Calu3 (cell line): ENCODE results near the gene SMAD2. TPM values are rescaled to one million over a fixed set of nuclear protein-coding genes. Genes with fewer than 3 reads are reported as not detected.

ENCODE experiments used
- BruUV-seq: library from RNA; stranded (reverse); fragments of 400-500 nt; replicated peaks from 2 replicates; lab custom pipeline; 2021; lab: Mats Ljungman, UMichigan
- CTCF ChIA-PET: fragments of 300-600 bp; sonication (Branson Sonifier 250); formaldehyde crosslinking; loops from one replicate; lab custom pipeline; 2022; ENCODE audit warnings: antibody characterized with exemption; lab: Charles Lee
- DNase-seq: peaks from one replicate; pipeline ENCODE4 v3.0.0; 2022
- H3K27ac Mint-ChIP-seq: one replicate; pipeline ENCODE4 v1.8.0; 2022; ENCODE audit warnings: mixed read lengths; ENCODE audit not compliant: unreplicated experiment
- H3K27me3 Mint-ChIP-seq: one replicate; pipeline ENCODE4 v1.8.0; 2022; ENCODE audit warnings: mixed read lengths; ENCODE audit not compliant: unreplicated experiment
- H3K36me3 Mint-ChIP-seq: one replicate; pipeline ENCODE4 v1.8.0; 2022; ENCODE audit warnings: mild to moderate bottlenecking, moderate library complexity, mixed read lengths; ENCODE audit not compliant: insufficient read depth, unreplicated experiment
- H3K4me1 Mint-ChIP-seq: one replicate; pipeline ENCODE4 v1.8.0; 2022; ENCODE audit warnings: mild to moderate bottlenecking, low read depth, mixed read lengths; ENCODE audit not compliant: unreplicated experiment
- H3K4me3 Mint-ChIP-seq: one replicate; pipeline ENCODE4 v1.8.0; 2022; ENCODE audit warnings: mild to moderate bottlenecking, low read depth, moderate library complexity, mixed read lengths; ENCODE audit not compliant: unreplicated experiment
- H3K9me3 Mint-ChIP-seq: one replicate; pipeline ENCODE4 v1.8.0; 2022; ENCODE audit warnings: low read depth, mixed read lengths; ENCODE audit not compliant: unreplicated experiment
- CTCF ChIP-seq: fragments of 200-600 bp; IDR thresholded peaks from one replicate; pipeline ENCODE4 v1.8.0; 2022; ENCODE audit warnings: antibody characterized with exemption; ENCODE audit not compliant: unreplicated experiment
- intact Hi-C: fragments of 100-400 bp; cut with micrococcal nuclease; formaldehyde crosslinking; loops from one replicate; pipeline ENCODE4 v1.10.0; 2022; ENCODE audit not compliant: unreplicated experiment
- total RNA-seq: library from RNA; stranded (reverse); gene quantifications from 2 replicates; pipeline ENCODE4 v1.2.3, GENCODE V29; 2022

SMAD2 gene
- total RNA-seq, 1 experiment from 2014 or later, result 134 TPM

GRCh38 chr18:47791461-47791985 is 138.9 kb downstream of the SMAD2 start:
- no peak for DNase-seq
- no peak for TF ChIP-seq CTCF
- no peaks in the 10 kb centered on the region for H3K36me3 Mint-ChIP-seq
- peaks cover 61% of the 10 kb centered on the region for H3K27me3 Mint-ChIP-seq
- no peak overlapping the region for H3K4me3 Mint-ChIP-seq
- BruUV-seq, result no TSS peak
- H3K27ac Mint-ChIP-seq, result no peak overlapping the region
- peaks cover 3% of the 10 kb centered on the region for H3K9me3 Mint-ChIP-seq
- intact Hi-C loops, result no loop called here
- CTCF ChIA-PET, result no interaction called here
- no peaks in the 10 kb centered on the region for H3K4me1 Mint-ChIP-seq

- CTCF ChIA-PET, result no interaction called here
- Mint-ChIP-seq H3K9me3 (peaks cover 5% of the 10 kb centered on the region), H3K4me3 (no peak overlapping the region), H3K36me3 (no peaks in the 10 kb centered on the region), H3K4me1 (no peaks in the 10 kb centered on the region), H3K27ac (no peak overlapping the region), H3K27me3 (peaks cover 52% of the 10 kb centered on the region)
- no peak for DNase-seq
- BruUV-seq, result no TSS peak
- TF ChIP-seq CTCF, result no peak
- intact Hi-C loops, result no loop called here
Observed at GRCh38 chr18:47790036-47790435, 140.4 kb downstream of the SMAD2 start.

DNA sequence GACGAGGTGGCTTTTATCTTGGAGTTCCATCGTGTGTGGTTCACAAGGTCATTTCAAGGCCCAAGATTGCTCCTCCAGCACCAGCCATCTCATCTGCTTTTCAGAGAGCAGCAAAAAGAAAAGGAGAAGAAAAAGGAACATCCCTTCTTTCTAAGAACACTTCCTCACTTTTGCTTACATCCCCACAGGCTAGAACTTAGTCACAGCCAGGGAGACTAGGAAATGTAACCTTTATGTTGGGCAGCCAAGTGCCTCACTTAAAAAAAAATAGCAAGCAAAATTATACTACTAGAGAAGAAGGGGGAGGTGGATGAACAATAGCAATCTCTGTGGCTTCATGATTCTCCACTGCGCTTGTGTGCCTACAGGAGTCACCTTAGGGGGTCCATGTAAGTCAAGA is 141.8 kb downstream of the SMAD2 start:
- no peak overlapping the region for H3K4me3 Mint-ChIP-seq
- intact Hi-C loops, result no loop called here
- CTCF ChIA-PET, result no interaction called here
- no peaks in the 10 kb centered on the region for H3K4me1 Mint-ChIP-seq
- BruUV-seq, result no TSS peak
- DNase-seq, result no peak
- TF ChIP-seq CTCF, result no peak
- H3K27ac Mint-ChIP-seq, result no peak overlapping the region
- peaks cover 11% of the 10 kb centered on the region for H3K9me3 Mint-ChIP-seq
- H3K36me3 Mint-ChIP-seq, result no peaks in the 10 kb centered on the region
- peaks cover 39% of the 10 kb centered on the region for H3K27me3 Mint-ChIP-seq

- no peak for TF ChIP-seq CTCF
- CTCF ChIA-PET, result no interaction called here
- BruUV-seq, result no TSS peak
- Mint-ChIP-seq H3K4me3 (no peak overlapping the region), H3K27ac (no peak overlapping the region), H3K36me3 (no peaks in the 10 kb centered on the region), H3K4me1 (no peaks in the 10 kb centered on the region), H3K27me3 (peaks cover 52% of the 10 kb centered on the region), H3K9me3 (peaks cover 8% of the 10 kb centered on the region)
- intact Hi-C loops, result no loop called here
- DNase-seq, result no peak
Observed at GRCh38 chr18:47781561-47781960, 148.9 kb downstream of the SMAD2 start.
